NCI-H1436 (cell line): ENCODE results near the gene PARD6G.
"Not testable (repeated sequence)": the region's sequence is repeated elsewhere in the genome, so short reads cannot be mapped to it uniquely, and the experiment has no call there.

ENCODE experiments used
- DNase-seq: peaks from one replicate; lab custom pipeline; 2025; lab: John Stamatoyannopoulos, UW

Gene PARD6G

GRCh38 chr18:80170395-80171053 is 76.8 kb downstream of the PARD6G start:
- no peak for DNase-seq

GRCh38 chr18:80169607-80170006 is 77.7 kb downstream of the PARD6G start:
- DNase-seq, result no peak

DNA sequence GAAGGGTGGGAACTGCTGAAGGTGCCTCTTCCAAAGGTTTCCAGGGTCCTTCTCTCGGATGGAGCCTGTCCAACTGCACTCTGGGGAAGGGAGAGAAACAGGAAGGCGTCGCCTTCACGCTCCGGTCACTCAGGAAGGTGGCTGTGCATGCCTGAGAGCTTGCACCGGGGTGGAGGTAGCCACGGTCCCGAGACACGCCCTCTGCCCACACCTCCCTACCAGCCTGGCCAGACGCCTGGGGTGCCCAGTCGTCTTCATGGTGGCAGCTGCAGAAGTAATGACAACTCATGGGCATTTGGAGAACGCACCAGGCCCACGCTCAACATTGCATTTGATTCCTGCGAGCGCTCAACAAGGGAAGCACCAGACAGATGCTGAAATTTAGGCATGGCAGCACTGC is 78.3 kb downstream of the PARD6G start:
- no peak for DNase-seq

DNA sequence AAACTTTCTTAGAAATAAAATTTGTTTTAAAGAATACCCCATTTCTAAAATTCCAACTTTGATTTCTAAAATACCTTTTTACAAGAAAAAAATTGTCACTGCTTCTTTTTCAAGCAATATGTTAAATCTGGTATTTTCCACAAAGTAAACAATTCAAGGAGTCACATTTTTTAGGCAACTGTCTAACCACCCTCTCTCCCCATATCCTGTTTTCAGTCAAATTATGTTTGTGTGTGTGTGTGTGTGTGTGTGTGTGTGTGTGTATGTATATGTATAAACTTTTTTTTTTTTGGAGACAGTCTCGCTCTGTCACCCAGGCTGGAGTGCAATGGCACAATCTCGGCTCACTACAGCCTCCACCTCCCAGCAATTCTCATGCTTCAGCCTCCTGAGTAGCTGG is 79.0 kb downstream of the PARD6G start:
- no peak for DNase-seq

DNA sequence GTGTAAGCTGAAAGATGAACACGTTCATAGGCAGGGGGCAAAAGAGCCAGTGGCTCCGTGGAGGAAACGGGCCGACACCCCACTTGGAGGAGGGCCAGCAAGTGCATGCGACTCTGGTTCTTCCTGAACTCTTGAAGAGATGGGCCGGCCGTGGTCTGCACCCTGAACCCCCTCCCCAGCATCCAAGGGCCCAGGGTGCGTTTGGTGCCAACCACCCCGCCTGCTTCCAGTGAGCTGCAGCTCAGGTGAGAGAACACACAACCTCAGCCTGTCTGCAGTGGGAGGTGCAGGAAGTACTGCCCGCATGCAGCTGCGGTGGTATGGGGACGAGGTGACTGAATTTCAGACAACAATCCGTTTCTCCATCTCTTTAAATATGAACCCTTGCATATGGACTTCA is 79.4 kb downstream of the PARD6G start:
- DNase-seq, result no peak

GRCh38 chr18:80167331-80167730 is 80.0 kb downstream of the PARD6G start:
- DNase-seq, result no peak

GRCh38 chr18:80166725-80167124 is 80.6 kb downstream of the PARD6G start:
- no peak for DNase-seq

GRCh38 chr18:80166240-80166639 is 81.1 kb downstream of the PARD6G start:
- no peak for DNase-seq

DNA sequence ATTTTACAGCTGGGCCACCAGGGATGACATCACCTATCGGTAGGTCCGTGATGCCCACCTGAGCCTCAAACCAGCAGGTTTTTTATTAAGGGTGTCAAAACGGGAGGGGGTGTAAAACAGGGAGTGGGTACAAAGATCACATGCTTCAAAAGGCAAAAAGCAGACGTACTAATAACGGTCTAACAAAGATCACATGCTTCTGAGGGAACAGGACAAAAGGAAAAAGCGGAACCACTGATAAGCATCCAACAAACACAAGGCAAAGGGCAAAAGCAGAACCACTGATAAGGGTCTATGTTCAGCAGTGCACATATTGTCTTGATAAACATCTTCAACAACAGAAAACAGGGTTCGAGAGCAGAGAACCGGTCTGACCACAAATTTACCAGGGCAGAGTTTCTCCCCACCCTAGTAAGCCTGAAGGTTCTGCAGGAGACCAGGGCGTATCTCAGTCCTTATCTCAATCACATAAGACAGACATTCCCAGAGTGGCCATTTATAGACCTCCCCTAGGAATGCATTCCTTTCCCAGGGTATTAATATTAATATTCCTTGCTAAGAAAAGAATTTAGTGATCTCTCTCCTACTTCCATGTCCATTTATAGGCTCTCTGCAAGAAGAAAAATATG is 82.5 kb downstream of the PARD6G start:
- not testable (repeated sequence) for DNase-seq

DNA sequence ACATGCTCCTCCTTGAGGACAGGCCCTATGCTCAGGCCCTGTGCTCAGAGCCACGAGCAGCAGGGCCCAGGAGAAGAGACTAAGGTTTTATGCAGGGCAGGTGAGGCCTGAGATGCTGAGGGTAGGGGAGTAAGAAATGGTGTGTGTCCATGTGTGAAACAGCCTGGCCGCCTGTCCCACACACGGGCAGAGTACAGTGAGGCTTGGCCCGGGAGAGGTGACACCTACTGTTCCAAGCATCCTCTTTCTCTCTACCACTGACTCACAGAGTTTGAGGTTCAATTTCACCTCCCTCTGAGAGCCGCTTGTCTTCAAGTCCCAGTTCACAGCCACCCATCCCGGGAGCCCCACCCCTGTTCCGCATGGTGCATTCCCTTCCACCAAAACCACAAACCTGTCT is 84.1 kb downstream of the PARD6G start:
- no peak for DNase-seq

- DNase-seq, result no peak
Measured at GRCh38 chr18:80161781-80162417, 85.4 kb downstream of the PARD6G start.

DNA sequence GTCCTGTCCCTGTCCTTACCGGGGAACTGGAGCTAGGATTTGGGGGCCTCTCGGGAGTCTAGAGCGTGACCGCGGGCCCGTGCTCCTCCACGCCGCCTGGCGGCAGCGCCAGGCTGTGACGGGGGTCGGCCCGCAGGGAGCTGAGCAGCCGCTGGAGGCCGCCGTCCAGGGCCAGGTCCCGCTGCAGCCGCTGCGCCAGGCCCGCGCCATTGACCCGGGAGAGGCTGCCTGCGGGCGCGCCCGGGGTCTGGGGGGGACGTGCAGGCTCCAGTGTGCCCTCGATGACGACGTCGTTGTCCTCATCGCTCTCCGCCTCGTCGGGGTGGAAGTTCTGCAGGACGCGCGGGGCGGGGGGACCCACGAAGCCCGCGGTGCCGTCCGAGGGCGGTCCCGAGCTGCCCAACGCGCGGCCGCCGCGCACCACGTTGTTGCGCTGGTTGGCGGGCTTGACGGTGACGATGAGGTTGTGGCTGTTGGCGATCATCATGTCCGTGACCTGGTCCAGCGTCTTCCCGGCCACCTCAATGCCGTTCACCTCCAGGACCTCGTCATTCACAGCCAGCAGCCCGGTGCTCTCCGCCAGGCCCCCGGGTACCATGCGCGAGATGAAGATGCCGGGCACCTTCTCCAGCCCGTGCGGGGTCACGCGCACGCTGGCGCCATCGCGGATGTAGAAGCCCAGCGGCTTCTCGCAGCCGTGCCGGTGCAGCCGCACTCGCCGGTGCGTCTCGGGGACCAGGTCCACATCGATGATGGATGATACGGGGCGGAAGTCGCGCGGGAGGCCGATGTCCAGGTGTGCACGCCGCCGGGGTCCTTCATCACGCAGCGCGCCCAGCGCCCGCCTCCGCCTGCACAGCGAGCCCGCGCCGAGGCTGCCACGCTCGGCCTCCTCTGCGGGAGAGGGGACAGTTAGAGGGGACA is 87.3 kb downstream of the PARD6G start:
- DNase-seq, result no peak

DNA sequence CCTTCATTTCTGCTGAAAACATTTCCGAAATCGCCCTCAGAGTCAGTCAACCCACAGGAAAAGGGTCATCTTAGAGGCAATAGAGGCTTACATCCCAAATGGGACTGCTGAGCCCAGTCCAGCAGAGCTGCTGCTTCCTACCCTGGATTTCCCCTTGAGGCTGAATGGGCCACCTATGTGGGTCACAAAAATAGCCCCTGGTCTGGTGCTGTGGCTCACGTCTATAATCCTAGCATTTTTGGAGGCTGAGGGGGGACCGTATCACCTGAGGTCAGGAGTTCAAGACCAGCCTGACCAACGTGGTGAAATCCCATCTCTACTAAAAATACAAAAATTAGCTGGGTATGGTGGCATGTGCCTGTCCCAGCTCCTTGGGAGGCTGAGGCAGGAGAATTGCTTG is 88.9 kb downstream of the PARD6G start:
- DNase-seq, result no peak

- peak; percentile 72 for DNase-seq
Measured at GRCh38 chr18:80157708-80158343, 89.5 kb downstream of the PARD6G start.

- no peak for DNase-seq
Measured at GRCh38 chr18:80154293-80154692, 93.0 kb downstream of the PARD6G start.

- no peak for DNase-seq
Measured at GRCh38 chr18:80149667-80150066, 97.6 kb downstream of the PARD6G start.

DNA sequence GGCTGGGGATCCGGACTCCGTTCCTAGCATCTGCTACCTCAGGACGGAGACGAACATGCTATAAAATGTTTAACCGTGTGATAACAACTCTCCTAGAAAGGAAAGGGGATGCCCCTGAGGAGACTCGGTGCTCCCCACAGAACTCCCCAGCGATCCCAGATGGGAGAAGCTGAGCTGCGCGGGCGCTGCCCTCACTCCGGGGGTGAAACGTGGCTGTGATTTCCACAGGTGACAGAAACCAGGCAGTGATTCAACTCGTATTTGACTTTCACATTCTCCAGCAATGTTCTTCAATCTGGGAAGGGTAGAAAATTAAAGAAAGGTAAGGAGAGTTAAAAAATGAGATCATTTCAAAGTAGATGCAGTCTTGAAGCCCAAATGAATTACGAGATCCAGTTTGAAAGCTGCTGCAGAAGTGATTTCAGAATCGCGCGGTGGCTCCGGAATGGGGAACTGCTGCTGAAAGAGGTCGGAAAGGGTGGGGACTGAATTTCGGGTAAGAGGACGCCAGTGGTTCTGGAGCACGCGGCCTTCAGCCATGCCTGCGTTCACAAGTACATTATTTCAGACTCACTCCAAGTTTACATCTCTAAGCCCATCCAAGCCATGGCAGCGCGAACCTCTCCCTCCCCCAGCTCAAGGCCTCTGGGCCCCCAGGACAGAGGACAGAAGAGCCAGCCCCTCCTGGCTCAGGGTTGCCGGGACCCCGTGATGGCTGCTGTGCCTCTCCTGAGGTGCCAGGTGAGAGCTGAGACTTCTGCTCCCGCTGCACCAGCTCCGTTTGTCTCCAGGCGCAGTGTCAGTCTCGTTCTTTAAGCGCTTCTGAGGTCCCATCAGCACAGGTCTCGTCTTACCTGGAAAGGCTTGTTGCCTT is 98.8 kb downstream of the PARD6G start:
- DNase-seq, result no peak

GRCh38 chr18:80147418-80148325 is 99.6 kb downstream of the PARD6G start:
- peak; percentile 74 for DNase-seq

- DNase-seq, result no peak
Measured at GRCh38 chr18:80147037-80147417, 100.3 kb downstream of the PARD6G start.
